Astrocyte of the spinal cord (primary cell): Measurements from ENCODE around the gene TNFRSF14.

Experiments used
- DNase-seq: peaks from one replicate; pipeline ENCODE4 v3.0.0; 2011; ENCODE audit warnings: low read depth, low spot score
- H3K4me3 ChIP-seq: 2 replicates; pipeline ENCODE4 v1.5.1; 2011; ENCODE audit warnings: low read depth, mild to moderate bottlenecking, low read length, moderate library complexity
- CTCF ChIP-seq: IDR thresholded peaks from 2 replicates; pipeline ENCODE4 v1.5.1; 2012; ENCODE audit warnings: low read depth, mild to moderate bottlenecking, low read length, inconsistent platforms
- in situ Hi-C: cut with HindIII; loops from 2 replicates; pipeline ENCODE4 v1.10.0; 2017; ENCODE audit warnings: low sequenced_read_pairs

Gene TNFRSF14

GRCh38 chr1:2609319-2610035 is 53.3 kb downstream of the TNFRSF14 start:
- DNase-seq, result no peak
- in situ Hi-C loops, result no loop called here
- H3K4me3 ChIP-seq, result no peak overlapping the region
- TF ChIP-seq CTCF, result no peak

GRCh38 chr1:2610036-2610959 is 54.1 kb downstream of the TNFRSF14 start:
- in situ Hi-C loops, result no loop called here
- no peak for TF ChIP-seq CTCF
- DNase-seq, result no peak
- no peak overlapping the region for H3K4me3 ChIP-seq

GRCh38 chr1:2611031-2611501 is 54.9 kb downstream of the TNFRSF14 start:
- in situ Hi-C loops, result no loop called here

GRCh38 chr1:2611621-2612437 is 55.7 kb downstream of the TNFRSF14 start:
- TF ChIP-seq CTCF, result no peak
- in situ Hi-C loops, result no loop called here
- DNase-seq, result no peak
- no peak overlapping the region for H3K4me3 ChIP-seq

More at GRCh38 chr1:2611031-2611501, 54.9 kb downstream of the TNFRSF14 start:
- H3K4me3 ChIP-seq, result no peak overlapping the region
- DNase-seq, result peak; percentile 13
- no peak for TF ChIP-seq CTCF

- no peak for DNase-seq
- in situ Hi-C loops, result no loop called here
- no peak for TF ChIP-seq CTCF
Observed at GRCh38 chr1:2612591-2613365, 56.6 kb downstream of the TNFRSF14 start.

More at GRCh38 chr1:2612591-2613365, 56.6 kb downstream of the TNFRSF14 start:
- no peak overlapping the region for H3K4me3 ChIP-seq
